NCI-H446 treated with DMSO at 0.1 percent for 48 hours (cell line): ENCODE results near the gene SQSTM1.
"Not testable (repeated sequence)": the region's sequence is repeated elsewhere in the genome, so short reads cannot be mapped to it uniquely, and the experiment has no call there.

Experiments used
- DNase-seq: peaks from one replicate; lab custom pipeline; 2025; lab: John Stamatoyannopoulos, UW

SQSTM1 gene

GRCh38 chr5:179827680-179828079 is 7.0 kb downstream of the SQSTM1 start:
- no peak for DNase-seq

GRCh38 chr5:179828756-179829421 is 8.2 kb downstream of the SQSTM1 start:
- DNase-seq: no peak

- DNase-seq: no peak
Observed at GRCh38 chr5:179829732-179830435, 9.2 kb downstream of the SQSTM1 start.

GRCh38 chr5:179830818-179831468 is 10.2 kb downstream of the SQSTM1 start:
- no peak for DNase-seq

GRCh38 chr5:179832039-179832745 is 11.5 kb downstream of the SQSTM1 start:
- DNase-seq: no peak

GRCh38 chr5:179833056-179833708 is 12.5 kb downstream of the SQSTM1 start:
- no peak for DNase-seq

GRCh38 chr5:179833709-179834070 is 13.0 kb downstream of the SQSTM1 start:
- no peak for DNase-seq

- no peak for DNase-seq
Observed at GRCh38 chr5:179834120-179834519, 13.4 kb downstream of the SQSTM1 start.

- DNase-seq: not testable (repeated sequence)
Observed at GRCh38 chr5:179834871-179835270, 14.2 kb downstream of the SQSTM1 start.

- DNase-seq: no peak
Observed at GRCh38 chr5:179836225-179837019, 15.7 kb downstream of the SQSTM1 start.

- DNase-seq: no peak
Observed at GRCh38 chr5:179837076-179838011, 16.6 kb downstream of the SQSTM1 start.

GRCh38 chr5:179839328-179840256 is 18.9 kb downstream of the SQSTM1 start:
- DNase-seq: no peak

- no peak for DNase-seq
Observed at GRCh38 chr5:179840321-179840720, 19.6 kb downstream of the SQSTM1 start.

- no peak for DNase-seq
Observed at GRCh38 chr5:179840766-179841165, 20.1 kb downstream of the SQSTM1 start.

- DNase-seq: no peak
Observed at GRCh38 chr5:179841621-179842020, 20.9 kb downstream of the SQSTM1 start.

GRCh38 chr5:179852993-179853547 is 32.4 kb downstream of the SQSTM1 start:
- DNase-seq: no peak

- no peak for DNase-seq
Observed at GRCh38 chr5:179854356-179854755, 33.7 kb downstream of the SQSTM1 start.

GRCh38 chr5:179858241-179858585 is 37.5 kb downstream of the SQSTM1 start:
- no peak for DNase-seq
